ENCODE results near the gene GRIN1.
"Not testable (repeated sequence)": the region's sequence is repeated elsewhere in the genome, so short reads cannot be mapped to it uniquely, and the experiment has no call there.

Gene GRIN1

GRCh38 chr9:137111788-137112563, 27.0 kb upstream of the GRIN1 start:
- DNase-seq: no peak

GRCh38 chr9:137112564-137113384, 26.2 kb upstream of the GRIN1 start:
- DNase-seq: no peak

GRCh38 chr9:137113385-137114159, 25.4 kb upstream of the GRIN1 start:
- no peak for DNase-seq

- no peak for DNase-seq
Observed at GRCh38 chr9:137114220-137114612, 24.7 kb upstream of the GRIN1 start.

- DNase-seq: peak in 13 of 14 donors; percentile 8 to 87 (median 59)
Observed at GRCh38 chr9:137114613-137115393, 24.2 kb upstream of the GRIN1 start, which contains the start of gene DPP7. DPP7 (minus strand) TSS chr9:137114733; CDS start chr9:137114713, 20 bp downstream.

- no peak for DNase-seq
Observed at GRCh38 chr9:137115394-137116026, 23.4 kb upstream of the GRIN1 start.

GRCh38 chr9:137116027-137116507, 22.9 kb upstream of the GRIN1 start:
- peak in 1 of 14 donors; percentile 38 for DNase-seq

GRCh38 chr9:137116728-137117127, 22.2 kb upstream of the GRIN1 start:
- DNase-seq: no peak

- DNase-seq: no peak
Observed at GRCh38 chr9:137117269-137117731, 21.7 kb upstream of the GRIN1 start.

- DNase-seq: not testable (repeated sequence)
Observed at GRCh38 chr9:137118092-137118603, 20.8 kb upstream of the GRIN1 start.

- DNase-seq: not testable (repeated sequence)
Observed at GRCh38 chr9:137121927-137122795, 16.8 kb upstream of the GRIN1 start.

- DNase-seq: not testable (repeated sequence)
Observed at GRCh38 chr9:137122796-137123467, 16.0 kb upstream of the GRIN1 start.

GRCh38 chr9:137123468-137123837, 15.5 kb upstream of the GRIN1 start:
- DNase-seq: no peak

- not testable (repeated sequence) for DNase-seq
Observed at GRCh38 chr9:137123952-137124462, 14.9 kb upstream of the GRIN1 start.

GRCh38 chr9:137126786-137127185, 12.2 kb upstream of the GRIN1 start:
- DNase-seq: no peak

- DNase-seq: peak in 1 of 14 donors; percentile 28
Observed at GRCh38 chr9:137127301-137128157, 11.4 kb upstream of the GRIN1 start.

- no peak for DNase-seq
Observed at GRCh38 chr9:137128158-137128861, 10.6 kb upstream of the GRIN1 start.

Measured in C1 segment of cervical spinal cord (tissue), 14 donors.